ENCODE data around the gene DUSP9.

- TF ChIP-seq POLR2AphosphoS5 (IDR thresholded peaks at IDR 0.05; ENCODE audit: low read depth, low read length): no peak
- no peak for TF ChIP-seq TAF1 (IDR thresholded peaks at IDR 0.05; ENCODE audit: borderline replicate concordance, insufficient read depth, low read length)
- TF ChIP-seq SIN3A (IDR thresholded peaks at IDR 0.05; ENCODE audit: borderline replicate concordance, insufficient read depth, low read length): no peak
Measured at GRCh38 chrX:153653556-153653955, 6.6 kb downstream of the DUSP9 start.
